MG63 (cell line): Measurements from ENCODE around the gene AVEN. TPM values are rescaled to one million over a fixed set of nuclear protein-coding genes. Genes with fewer than 3 reads are reported as not detected.
"Not testable (repeated sequence)": the region's sequence is repeated elsewhere in the genome, so short reads cannot be mapped to it uniquely, and the experiment has no call there.

Source experiments
- DNase-seq: peaks from one replicate; pipeline ENCODE4 v3.0.0-alpha.2; 2020
- H3K27me3 ChIP-seq: fragments of 250-450 bp; sonication (Bioruptor Pico); 2 replicates; pipeline ENCODE4 v1.5.1; 2020; ENCODE audit warnings: mild to moderate bottlenecking, moderate library complexity
- H3K36me3 ChIP-seq: fragments of 250-450 bp; sonication (Bioruptor Pico); 2 replicates; pipeline ENCODE4 v1.5.1; 2020; ENCODE audit warnings: mild to moderate bottlenecking, moderate library complexity
- H3K4me3 ChIP-seq: fragments of 250-450 bp; sonication (Bioruptor Pico); 2 replicates; pipeline ENCODE4 v1.5.1; 2020; ENCODE audit warnings: mild to moderate bottlenecking, moderate library complexity
- H3K9me3 ChIP-seq: fragments of 250-450 bp; sonication (Bioruptor Pico); 2 replicates; pipeline ENCODE4 v1.5.1; 2020; ENCODE audit warnings: mild to moderate bottlenecking, moderate library complexity
- total RNA-seq: library from RNA; depleted of rRNA; stranded (reverse); fragments of >200 nt; shearing (Covaris generic); gene quantifications from 2 replicates; pipeline ENCODE4 v1.2.3, GENCODE V29; 2014; ENCODE audit warnings: low replicate concordance; rRNA removed

Gene AVEN, protein sequence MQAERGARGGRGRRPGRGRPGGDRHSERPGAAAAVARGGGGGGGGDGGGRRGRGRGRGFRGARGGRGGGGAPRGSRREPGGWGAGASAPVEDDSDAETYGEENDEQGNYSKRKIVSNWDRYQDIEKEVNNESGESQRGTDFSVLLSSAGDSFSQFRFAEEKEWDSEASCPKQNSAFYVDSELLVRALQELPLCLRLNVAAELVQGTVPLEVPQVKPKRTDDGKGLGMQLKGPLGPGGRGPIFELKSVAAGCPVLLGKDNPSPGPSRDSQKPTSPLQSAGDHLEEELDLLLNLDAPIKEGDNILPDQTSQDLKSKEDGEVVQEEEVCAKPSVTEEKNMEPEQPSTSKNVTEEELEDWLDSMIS
- total RNA-seq: 28.9 and 37.7 TPM in 2 replicates

DNA sequence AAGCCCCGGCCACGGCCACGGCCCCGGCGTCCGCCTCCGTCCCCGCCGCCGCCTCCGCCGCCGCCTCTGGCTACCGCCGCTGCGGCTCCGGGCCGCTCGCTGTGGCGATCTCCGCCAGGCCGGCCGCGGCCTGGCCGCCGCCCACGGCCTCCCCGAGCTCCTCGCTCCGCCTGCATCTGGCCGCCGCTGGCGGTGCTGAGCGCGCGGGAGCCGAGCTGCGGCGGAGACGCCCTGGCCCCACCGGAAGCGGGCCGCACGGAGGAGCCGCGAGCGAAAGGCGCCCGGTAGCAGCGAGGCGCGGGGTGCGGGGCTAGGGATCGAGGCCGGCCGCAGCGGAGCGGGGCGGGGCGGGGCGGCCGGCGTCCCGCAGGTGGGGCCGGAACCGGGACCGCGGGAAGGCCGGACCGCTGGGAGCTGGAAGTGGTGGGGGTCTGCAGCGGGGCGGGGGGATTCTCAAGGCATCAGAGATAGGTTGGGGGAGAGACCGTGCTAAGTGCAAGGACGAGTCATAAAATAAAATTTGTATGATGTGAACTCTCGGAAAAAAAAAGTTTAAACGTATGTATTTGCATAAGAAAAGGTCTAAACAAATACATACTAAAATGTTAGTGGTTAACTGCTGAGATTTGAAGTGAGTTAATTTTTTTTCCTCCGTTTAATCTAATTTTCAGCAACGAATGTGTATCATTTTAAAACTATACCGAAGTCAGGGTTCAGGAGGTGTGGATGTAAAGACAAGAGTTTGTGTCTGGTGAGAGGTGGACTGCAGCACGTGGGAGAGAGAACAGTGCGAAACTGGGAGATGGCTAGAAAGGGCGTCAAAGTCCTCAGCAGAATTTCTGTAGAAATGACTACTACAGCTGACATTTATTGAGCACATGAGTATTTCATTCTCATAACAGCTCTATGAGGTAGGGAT lies at the start of gene AVEN:
Gene AVEN, minus strand, starts transcription at position 334 of the 919 bp plus-strand sequence. Its CDS starts 158 bp downstream, at position 176.
- Histone ChIP-seq H3K9me3 (no peaks in the 10 kb centered on the region), H3K36me3 (no peaks in the 10 kb centered on the region), H3K27me3 (no peaks in the 10 kb centered on the region), H3K4me3 (peak within 1 kb of the TSS; percentile 79)
- DNase-seq: peak; percentile 72

DNA sequence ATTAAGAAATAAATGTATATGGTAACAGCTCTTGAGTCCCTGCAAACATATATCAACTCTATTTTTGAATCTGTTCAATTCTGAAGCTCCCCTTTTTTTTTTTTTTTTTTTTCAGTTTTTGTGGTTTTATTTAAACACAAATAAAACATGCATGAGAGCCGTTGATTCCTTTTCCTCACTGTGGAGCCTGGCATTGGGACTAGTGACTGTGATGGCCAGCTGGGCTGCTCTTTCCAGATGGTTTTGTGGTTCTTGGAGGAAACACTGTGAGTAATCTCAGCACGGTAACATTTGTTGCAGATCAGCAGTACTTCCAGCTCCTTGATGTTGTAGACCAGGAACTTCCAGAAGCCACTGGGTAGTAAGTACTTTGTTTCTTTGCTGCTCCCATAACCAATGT lies 46.7 kb upstream of the AVEN start:
- H3K36me3 ChIP-seq: peaks cover 42% of the 10 kb centered on the region

DNA sequence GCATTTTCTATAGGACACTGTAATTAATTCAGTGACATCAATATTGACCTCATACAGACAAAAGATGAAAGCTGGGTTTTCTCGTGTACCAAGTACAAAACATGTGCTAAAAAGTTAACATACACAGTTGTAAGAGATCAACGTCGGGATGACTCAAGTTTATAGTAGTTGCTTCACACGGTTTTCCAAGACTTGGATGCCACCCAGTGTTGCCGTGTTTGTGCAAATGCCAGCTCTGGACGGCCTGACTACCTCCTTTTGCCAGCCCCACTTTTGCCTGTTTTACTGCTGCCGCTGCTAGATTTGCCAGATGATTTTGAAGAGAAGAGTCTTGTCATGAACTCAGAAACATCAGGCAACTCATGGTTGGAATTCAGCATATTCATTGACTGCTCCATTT lies 45.1 kb upstream of the AVEN start:
- Histone ChIP-seq H3K36me3 (peaks cover 28% of the 10 kb centered on the region), H3K4me3 (no peak overlapping the region), H3K9me3 (no peaks in the 10 kb centered on the region), H3K27me3 (no peaks in the 10 kb centered on the region)
- peak; percentile 87 for DNase-seq

More for the DNA sequence above, 46.7 kb upstream of the AVEN start:
- DNase-seq: peak; percentile 65
- no peaks in the 10 kb centered on the region for H3K27me3 ChIP-seq
- H3K4me3 ChIP-seq: no peak overlapping the region
- no peaks in the 10 kb centered on the region for H3K9me3 ChIP-seq

DNA sequence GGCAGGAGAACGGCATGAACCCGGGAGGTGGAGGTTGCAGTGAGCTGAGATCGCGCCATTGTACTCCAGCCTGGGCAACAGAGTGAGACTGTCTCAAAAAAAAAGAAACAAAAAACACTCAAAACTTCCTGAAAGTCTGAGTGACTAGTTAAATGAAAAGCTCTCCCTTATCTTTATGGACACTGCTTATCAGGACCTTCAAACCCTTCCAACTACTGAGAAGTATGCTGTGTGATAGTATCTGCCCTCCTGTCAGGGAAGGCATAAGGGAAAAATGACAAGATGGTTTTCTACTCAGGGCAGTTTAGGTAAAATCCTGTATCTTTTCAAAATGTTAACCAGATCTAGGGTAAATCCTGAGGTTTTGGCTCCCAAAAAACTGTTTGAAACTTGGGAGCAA lies 40.9 kb upstream of the AVEN start:
- H3K9me3 ChIP-seq: no peaks in the 10 kb centered on the region
- DNase-seq: no peak
- peaks cover 12% of the 10 kb centered on the region for H3K36me3 ChIP-seq
- no peak overlapping the region for H3K4me3 ChIP-seq
- no peaks in the 10 kb centered on the region for H3K27me3 ChIP-seq

DNA sequence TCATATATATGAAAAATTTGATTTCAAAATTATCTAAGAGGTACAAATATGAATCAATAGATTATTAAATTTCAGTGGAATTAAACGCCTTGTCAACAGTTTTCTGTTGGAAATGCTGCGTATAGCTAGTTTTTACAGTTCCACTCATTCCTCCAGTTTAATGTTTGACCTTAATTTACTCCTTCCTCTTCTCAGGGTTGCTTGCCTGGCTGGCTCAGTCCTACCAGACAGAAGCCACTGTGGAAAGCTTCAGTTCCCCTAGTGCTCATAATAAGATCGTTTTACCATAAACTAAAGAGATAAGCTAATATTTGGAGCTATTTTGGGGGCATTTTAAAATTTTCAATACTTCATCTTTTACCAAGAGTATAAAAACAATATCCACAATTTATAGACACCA lies 39.9 kb upstream of the AVEN start:
- Histone ChIP-seq H3K36me3 (peaks cover 12% of the 10 kb centered on the region), H3K9me3 (no peaks in the 10 kb centered on the region), H3K4me3 (no peak overlapping the region), H3K27me3 (no peaks in the 10 kb centered on the region)
- DNase-seq: no peak

DNA sequence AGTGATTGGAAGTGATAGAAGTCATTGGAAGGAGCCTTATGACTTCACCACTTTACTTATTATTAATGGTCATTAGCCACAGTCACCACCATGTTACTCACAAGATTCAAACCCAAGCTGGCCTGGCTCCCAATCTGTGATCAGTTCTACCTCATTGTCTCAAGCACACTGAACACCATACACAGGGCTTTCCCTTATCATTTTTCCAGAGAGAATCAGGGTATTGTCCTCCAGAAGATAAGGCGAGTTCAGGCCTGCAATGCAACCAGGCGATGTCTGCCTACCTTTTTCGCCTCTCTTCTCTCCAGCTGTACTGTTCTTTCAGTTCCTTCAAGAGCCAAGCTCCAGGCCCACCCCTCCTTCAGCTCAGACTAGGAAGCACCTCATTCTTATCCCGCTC lies 37.8 kb upstream of the AVEN start:
- no peak for DNase-seq
- H3K9me3 ChIP-seq: no peaks in the 10 kb centered on the region
- H3K4me3 ChIP-seq: no peak overlapping the region
- H3K27me3 ChIP-seq: no peaks in the 10 kb centered on the region
- H3K36me3 ChIP-seq: no peaks in the 10 kb centered on the region; the same call in 1 of the 2 replicates

DNA sequence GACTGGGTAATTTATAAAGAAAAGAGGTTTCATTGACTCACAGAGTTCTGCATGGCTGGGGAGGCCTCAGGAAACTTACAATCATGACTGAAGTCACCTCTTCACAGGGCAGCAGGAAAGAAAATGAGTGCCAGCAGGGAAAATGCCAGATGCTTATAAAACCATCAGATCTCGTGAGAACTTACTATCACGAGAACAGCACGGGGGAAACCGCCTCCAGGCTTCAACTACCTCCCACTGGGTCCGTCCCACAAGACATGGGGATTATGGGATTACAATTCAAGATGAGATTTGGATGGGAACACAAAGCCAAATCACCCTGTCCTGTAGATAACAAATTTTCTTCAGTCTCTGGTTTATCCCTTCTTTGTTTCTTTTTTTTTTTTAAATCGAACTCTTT lies 31.0 kb upstream of the AVEN start:
- H3K36me3 ChIP-seq: no peaks in the 10 kb centered on the region
- no peak for DNase-seq
- H3K9me3 ChIP-seq: no peaks in the 10 kb centered on the region
- no peak overlapping the region for H3K4me3 ChIP-seq
- H3K27me3 ChIP-seq: no peaks in the 10 kb centered on the region

DNA sequence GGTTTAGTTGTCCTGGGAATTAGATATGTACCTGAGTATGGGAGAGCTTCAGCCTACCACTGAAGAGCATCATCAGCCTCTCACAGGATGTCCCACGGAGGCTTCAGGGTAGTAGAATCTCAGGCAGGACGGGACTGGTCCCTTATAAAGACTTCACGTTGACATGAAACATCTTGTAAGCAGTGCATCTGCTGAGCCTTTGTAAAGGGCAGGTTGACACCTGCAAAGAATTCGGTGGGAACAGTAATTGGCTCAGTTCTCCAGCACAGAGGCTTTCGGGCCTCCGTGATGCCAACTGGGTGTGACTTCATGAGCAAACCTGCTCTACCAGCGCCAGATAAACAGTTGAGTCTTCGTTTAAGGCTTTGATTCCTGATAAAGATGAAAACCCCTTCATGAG lies 26.9 kb upstream of the AVEN start:
- H3K36me3 ChIP-seq: no peaks in the 10 kb centered on the region
- H3K27me3 ChIP-seq: no peaks in the 10 kb centered on the region
- H3K9me3 ChIP-seq: no peaks in the 10 kb centered on the region
- DNase-seq: no peak
- no peak overlapping the region for H3K4me3 ChIP-seq

DNA sequence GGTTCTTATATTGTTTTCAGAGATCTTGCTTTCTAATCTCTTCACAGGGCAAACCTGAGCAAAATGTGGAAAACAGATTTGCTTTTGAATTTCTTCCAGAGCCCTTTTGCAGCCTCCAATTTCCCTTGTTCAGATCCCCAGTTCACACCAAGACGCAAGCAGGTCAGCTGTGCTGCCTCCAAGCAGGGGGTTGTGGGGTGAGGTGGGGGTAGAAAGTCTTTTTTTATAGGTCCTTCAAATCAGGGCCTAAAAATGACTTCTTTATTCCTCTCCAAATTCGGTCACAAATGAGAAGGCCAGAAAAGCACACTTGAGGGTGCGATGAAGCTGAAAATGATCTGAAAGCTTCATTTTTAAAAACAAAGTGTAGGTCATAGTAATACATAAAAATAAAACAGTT lies 26.3 kb upstream of the AVEN start:
- H3K36me3 ChIP-seq: no peaks in the 10 kb centered on the region
- no peaks in the 10 kb centered on the region for H3K9me3 ChIP-seq
- H3K27me3 ChIP-seq: no peaks in the 10 kb centered on the region
- H3K4me3 ChIP-seq: no peak overlapping the region
- DNase-seq: no peak

DNA sequence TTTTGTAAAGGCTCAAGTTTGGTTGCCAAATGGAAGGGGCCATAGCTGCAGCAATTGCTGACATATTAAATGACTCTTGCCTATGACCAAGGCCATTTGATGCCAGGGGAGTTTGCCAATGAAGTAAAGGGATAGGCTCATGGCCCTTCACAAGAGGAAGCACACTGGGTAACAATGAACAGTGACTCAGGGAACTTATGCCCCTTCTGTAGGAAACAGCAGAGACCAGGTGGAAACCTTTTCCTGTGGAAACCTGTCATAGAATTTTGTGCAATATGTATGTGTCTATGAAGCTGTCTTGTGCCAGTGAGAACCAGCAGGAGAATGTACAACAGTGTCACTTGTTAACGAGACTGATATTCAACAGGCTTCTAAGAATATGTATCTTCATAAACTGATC lies 25.4 kb upstream of the AVEN start:
- no peaks in the 10 kb centered on the region for H3K9me3 ChIP-seq
- H3K4me3 ChIP-seq: no peak overlapping the region
- DNase-seq: no peak
- H3K36me3 ChIP-seq: no peaks in the 10 kb centered on the region
- no peaks in the 10 kb centered on the region for H3K27me3 ChIP-seq

DNA sequence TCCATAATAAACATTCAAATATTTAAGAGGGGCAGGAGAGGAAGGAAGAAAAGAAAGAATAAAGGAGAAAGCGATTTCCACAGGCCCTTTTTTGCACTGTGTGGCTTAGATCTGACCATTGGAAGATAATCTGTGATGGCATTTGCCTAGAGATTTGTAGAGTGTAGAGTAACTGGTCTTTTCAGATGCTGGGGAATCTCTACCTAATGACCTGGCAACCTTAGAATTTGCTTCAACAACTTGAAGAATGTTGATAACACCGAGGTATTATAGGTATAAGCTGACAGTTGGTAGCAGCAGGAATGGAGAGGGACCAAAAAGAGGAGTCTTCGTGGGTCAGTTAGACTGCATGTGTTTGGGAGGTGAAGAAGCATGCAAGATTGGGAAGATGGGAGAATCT lies 20.9 kb upstream of the AVEN start:
- Histone ChIP-seq H3K36me3 (no peaks in the 10 kb centered on the region), H3K4me3 (no peak overlapping the region), H3K27me3 (no peaks in the 10 kb centered on the region), H3K9me3 (no peaks in the 10 kb centered on the region)
- no peak for DNase-seq

DNA sequence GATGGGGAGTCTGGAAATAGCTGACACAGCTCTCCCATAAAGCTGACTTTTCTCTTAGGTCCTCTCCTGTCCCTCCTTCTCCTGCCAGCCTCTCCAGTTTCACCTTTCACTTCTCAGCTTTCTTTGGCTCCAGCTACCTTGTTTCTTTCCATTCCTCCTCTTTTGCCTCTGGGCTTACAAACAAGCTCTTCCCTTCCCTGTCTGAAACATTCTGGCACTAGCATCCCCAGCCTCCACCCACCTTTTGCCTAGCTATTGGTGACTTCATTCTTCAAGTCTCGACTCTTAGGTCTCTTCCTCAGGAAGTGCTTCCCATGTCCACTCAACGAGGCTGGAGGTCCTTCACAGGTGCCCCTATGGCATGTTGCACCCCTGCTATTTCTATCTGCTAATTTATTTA lies 20.5 kb upstream of the AVEN start:
- Histone ChIP-seq H3K4me3 (no peak overlapping the region), H3K27me3 (no peaks in the 10 kb centered on the region), H3K36me3 (no peaks in the 10 kb centered on the region), H3K9me3 (no peaks in the 10 kb centered on the region)
- no peak for DNase-seq

DNA sequence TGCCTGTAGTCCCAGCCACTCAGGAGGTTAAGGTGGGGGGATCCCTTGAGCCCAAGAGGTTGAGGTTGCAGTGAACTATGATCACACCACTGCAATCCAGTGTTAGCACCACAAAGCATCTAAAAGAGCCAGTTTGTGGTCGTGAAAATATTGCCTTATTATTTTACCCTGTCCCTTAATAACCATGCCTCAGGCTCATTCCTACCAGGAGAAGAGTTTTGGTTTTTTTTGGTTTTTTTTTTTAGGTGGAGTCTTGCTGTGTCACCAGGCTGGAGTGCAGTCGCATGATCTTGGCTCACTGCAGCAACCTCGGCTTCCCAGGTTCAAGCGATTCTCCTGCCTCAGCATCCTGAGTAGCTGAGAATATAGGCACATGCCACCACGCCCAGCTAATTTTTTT lies 17.9 kb upstream of the AVEN start:
- no peaks in the 10 kb centered on the region for H3K36me3 ChIP-seq
- no peak overlapping the region for H3K4me3 ChIP-seq
- DNase-seq: no peak
- peaks cover 3% of the 10 kb centered on the region; the same call in 1 of the 2 replicates for H3K9me3 ChIP-seq
- H3K27me3 ChIP-seq: no peaks in the 10 kb centered on the region

DNA sequence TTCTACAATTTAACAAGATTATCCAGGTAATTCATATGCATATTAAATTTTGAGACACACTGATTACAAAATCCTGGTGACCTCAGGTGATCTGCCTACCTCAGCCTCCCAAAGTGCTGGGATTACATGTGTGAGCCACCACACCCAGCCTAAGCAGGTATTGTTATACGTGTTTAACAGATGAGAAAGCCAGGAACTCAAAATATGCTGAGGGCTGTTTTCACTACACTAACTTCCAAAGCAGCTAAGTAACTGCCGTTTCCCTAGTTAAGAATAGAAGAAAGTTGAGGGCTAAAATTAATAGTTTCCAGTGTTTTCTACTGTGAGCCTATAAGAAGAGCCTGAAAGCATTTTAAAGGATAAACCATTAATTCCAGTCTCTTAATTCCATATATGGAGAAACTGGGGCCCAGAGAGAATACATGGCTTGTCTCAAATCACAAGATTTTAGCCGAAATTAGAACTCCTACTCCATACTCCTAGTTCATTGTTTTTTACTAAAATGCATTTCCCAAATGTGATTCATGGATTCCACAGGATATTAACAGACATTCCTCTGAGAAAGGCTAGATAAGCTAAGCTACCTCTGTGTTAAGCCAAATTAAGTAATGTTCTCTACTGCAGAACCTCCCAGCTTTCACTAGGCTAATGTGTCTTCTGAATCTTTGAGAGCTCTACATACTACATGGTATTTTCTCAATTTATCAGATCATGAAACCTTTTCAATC lies 17.0 kb upstream of the AVEN start:
- Histone ChIP-seq H3K36me3 (no peaks in the 10 kb centered on the region), H3K27me3 (no peaks in the 10 kb centered on the region), H3K4me3 (no peak overlapping the region), H3K9me3 (peaks cover 6% of the 10 kb centered on the region)
- DNase-seq: no peak

DNA sequence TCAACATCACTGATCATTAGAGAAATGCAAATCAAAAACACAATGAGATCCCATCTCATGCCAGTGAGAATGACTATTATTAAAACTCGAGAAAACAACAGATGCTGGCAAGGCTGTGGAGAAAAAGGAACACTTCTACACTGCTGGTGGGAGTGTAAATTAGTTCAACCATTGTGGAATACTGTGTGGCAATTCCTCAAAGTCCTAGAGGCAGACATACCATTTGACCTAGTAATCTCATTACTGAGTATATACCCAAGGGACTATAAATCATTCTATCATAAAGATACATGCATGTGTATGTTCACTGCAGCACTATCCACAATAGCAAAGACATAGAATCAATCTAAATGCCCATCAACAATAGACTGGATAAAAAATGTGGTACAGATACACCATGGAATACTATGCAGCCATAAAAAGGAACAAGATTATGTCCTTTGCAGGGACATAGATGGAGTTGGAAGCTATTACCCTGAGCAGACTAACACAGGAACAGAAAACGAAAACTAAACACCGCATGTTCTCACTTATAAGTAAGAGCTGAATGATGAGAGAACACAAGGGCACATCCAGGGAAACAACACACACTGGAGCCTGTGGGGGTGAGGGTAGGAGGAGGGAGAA lies 15.2 kb upstream of the AVEN start:
- peaks cover 13% of the 10 kb centered on the region for H3K9me3 ChIP-seq
- no peaks in the 10 kb centered on the region for H3K27me3 ChIP-seq
- H3K36me3 ChIP-seq: no peaks in the 10 kb centered on the region
- DNase-seq: no peak
- no peak overlapping the region for H3K4me3 ChIP-seq

DNA sequence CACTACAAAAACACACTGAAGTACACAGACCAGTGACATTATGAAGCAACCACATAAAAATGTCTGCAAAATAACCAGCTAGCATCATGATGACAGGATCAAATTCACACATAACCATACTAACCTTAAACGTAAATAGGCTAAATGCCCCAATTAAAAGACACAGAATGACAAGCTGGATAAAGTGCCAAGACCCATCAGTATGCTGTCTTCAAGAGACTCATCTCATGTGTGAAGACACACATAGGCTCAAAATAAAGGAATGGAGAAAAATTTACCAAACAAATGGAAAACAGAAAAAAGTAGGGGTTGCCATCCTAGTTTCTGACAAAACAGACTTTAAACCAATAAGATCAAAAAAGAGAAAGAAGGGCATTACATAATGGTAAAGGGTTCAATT lies 11.4 kb upstream of the AVEN start:
- H3K36me3 ChIP-seq, H3K27me3 ChIP-seq, DNase-seq, H3K4me3 ChIP-seq: not testable (repeated sequence)
- H3K9me3 ChIP-seq: peaks cover 14% of the 10 kb centered on the region
